ENCODE data around the gene ETV6.
A peak's percentile ranks its signal among the peaks of the same experiment; 100 is the strongest.

ETV6 gene

DNA sequence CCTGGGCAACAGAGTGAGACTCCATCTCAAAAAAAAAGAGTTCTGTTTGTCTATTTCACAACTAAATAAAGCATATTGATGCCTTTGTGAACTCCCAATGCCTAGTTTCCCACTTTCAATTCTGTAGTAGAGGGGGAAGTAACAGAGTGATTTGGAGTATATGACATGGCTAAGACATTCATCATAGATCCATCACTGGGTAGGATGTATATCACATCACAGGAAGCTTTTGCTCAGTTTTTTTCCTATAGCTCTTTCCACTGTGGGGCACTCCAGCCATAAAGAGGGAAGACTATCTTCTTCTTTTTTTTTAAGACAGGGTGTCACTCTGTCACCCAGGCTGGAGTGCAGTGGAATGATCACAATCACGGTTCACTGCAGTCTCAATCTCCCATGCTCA is 267.3 kb downstream of the ETV6 start:
- DNase-seq (ENCODE audit: low read depth, low spot score) = no peak

DNA sequence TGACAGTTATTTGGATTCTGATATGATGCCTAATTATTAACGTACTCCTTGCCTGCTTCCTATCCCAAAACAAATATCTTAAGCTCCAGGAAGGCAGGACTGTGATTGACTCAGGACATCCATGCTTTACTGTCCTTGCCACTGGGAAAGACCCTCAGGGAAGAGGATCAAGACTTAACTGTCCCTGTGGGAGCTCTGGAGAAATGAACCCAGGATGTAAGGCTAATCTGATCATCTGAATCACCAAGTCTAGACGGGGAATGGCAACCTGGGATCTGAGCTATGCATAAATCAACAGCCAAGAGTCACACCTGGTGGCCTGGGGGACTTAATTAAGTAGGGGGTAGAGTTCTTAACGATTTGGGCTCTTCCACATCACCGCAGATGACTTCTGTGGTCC is 268.0 kb downstream of the ETV6 start:
- DNase-seq (ENCODE audit: low read depth, low spot score) = no peak

DNA sequence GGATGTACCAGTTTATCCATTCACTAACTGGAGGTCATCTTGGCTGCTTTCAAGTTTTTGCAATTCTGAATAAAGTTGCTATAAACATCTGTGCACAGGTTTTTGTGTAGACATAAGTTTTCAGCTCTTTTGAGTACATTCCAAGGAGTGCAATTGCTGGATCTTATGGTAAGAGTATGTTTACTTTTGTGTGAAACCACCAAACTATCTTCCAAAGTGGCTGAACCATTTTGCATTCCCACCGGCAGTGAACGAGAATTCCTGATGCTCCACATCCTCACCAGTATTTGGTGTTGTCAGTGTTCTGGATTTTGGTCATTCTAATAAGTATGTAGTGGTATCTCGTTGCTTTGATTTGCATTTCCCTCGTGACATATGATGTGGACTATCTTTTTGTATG is 270.8 kb downstream of the ETV6 start:
- peak; percentile 26 for DNase-seq (ENCODE audit: low read depth, low spot score)

DNA sequence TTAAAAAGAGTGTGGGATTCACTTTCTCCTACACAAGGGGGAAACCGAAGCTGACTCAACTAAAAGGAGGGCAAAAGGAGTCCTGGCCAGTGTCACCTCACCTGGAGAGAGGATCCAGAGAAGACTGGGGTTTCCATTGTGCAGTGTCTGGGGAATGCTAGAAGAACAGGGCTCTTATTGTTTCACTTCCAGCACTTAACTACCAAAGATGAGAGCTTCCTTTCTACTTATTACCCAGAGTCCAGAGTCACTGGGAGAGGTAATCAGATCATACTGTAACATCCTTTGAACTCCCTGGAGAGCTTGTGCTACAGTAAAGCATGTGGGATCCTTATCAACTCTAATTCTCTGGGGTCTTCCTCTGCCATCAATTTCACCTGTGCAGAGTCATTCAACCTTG is 272.9 kb downstream of the ETV6 start:
- DNase-seq (ENCODE audit: low read depth, low spot score) = no peak

DNA sequence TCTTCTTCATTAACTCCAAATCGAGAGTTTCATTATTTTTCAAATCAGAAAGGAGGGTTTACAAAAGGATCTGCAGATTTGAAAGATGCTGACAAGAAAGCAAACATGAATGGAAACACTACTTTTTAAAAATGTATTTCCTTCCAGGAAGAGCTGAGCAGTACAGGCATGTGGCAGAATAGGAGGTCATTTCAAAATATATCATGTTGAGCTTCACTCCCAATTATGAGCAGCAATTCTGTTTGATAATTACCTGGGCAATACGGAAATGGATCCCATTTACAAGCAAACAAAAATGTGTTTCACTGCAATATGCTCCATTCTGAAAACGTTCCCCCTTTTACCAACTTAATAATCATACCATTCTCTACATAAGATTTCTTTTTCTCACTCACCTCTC is 273.6 kb downstream of the ETV6 start:
- no peak for DNase-seq (ENCODE audit: low read depth, low spot score)

DNA sequence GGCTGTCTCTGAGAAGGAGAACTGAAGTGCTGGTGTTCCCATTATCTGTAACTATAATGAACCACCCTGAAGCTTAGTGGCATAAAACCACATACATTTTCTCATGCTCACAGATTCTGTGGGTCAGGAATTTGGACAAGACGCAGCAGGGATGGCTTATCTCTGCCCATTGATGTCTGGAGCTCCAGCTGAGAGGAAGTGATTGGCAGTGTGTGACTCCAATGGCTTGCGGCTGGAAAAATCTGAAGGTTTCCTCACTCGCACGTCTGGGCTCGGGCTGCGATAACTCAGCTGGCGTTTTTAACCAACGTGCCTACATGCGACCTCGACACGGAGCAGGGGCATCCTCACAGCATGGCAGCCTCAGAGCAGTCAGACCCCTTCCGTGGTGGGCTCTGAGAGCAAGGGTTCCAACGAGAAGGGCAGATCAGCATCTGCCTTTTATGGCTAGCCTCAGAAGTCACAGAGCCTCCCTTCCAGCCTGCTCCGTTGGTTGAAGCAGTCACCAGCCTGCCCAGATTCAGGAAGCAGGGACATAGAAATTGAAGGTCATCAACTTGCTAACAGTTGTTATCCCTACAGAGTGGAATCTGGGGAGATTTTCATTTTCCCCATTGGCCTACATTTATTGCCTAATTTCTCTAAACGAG is 277.9 kb downstream of the ETV6 start:
- peak; percentile 58 for DNase-seq (ENCODE audit: low read depth, low spot score)

DNA sequence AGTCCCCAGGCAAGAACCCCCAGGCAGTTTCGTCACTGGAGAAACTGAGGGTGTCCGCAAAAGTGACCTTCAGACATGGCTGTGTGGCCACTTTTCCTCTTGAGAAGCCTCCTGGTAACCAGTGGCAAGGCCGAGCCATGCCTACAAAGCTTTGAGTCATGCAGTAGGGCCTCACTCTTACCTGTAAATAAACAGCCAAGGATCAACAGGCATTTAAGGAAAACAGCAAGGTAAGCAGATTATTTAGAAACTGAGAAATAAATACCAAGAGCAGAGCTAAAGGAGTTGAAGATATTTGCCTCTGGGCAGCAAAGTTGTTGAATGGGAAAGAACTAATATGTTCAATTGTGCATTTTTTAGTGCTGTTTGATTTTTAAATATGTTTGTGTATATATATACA is 280.2 kb downstream of the ETV6 start:
- no peak for DNase-seq (ENCODE audit: low read depth, low spot score)

DNA sequence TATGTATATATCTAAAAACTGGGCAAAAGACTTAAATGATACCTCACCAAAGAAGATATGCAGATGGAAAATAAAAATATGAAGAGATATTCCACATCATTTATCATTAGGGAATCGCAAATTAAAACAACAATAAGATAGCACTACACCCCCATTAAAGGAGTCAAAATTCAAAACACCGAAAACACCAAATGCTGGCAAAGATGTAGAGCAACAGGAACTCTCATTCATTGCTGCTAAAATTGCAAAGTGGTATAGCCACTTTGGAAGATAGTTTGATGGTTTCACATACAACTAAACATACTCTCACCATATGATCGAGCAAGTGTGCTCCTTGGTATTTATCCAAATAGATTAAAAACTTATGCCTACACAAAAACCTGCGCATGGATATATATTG is 289.7 kb downstream of the ETV6 start:
- DNase-seq (ENCODE audit: low read depth, low spot score) = no peak

DNA sequence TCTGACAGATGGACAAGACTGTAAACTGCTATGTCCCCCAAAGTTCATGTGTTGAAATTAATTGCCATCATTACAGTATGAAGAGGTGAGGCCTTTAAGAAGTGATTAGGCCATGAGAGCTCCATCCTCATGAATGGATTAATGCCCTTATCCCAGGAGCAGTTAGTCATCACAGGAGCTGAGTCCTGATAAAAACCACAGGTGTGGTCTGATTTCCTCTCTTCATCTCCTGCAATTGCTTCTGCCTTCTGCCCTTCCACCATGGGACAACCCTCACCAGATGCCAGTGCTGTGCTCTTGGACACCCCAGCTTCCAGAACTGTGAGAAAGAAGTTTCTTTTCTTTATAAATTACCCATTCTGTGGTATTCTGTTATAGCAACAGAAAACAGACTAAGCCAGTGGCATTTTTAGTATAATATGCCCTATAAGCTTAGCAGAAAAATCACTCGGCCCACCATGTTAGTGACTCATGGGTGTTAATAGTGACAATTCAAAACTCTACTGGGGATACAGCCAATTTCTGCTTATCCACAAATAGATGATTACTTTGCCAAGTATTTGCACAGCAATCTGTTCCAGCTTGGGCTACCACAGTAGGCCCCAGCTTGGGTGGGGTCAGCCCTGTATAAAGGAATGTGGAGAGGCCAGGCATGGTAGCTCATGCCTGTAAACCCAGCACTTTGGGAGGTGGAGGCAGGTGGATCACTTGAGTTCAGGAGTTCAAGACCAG is 292.3 kb downstream of the ETV6 start:
- peak; percentile 95 for DNase-seq (ENCODE audit: low read depth, low spot score)

DNA sequence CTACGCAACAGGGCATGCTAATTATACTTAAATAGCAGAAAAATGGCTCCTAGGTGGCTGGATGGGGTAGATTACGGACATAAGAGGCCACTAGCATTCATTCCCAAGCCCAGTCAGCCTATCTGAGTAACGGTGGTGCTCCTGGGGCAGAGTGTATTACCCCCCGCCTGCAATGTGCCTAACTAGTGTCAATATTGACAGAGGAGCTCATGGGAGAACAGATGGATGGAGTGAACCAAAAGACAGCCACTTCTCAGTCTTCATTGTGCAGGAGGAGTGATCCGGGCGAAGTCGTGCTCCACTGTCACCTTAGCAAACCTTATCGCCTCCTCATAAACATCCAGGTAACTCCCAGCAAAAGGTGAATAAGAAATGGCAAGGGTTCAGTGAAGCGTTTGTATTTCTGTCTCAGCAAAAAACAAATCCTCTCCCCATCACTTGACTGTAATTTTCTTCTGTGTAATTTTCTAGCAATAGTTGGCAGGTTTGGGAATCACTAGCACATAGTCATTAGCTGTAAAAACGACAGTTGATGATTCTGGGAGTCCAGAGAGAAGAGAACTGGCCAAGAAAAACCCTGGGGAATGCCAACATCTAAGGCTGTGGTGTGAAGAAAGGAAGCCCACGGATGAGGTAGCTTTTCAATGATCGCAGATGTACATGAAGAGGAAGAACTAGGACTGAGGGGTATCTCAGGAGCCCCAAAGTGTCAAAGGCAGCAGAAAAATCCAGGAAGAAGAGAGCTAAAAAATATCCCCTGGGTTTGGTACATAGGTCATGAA is 294.6 kb downstream of the ETV6 start:
- peak; percentile 61 for DNase-seq (ENCODE audit: low read depth, low spot score)
